Endometrium (tissue), 2 donors: ENCODE data around the gene SERPINF2.
"Not testable (repeated sequence)": the region's sequence is repeated elsewhere in the genome, so short reads cannot be mapped to it uniquely, and the experiment has no call there.

Source experiments
- FAIRE-seq: peaks from 2 replicates; lab custom pipeline; 2012; peaks lifted over from hg19 to GRCh38; lab: Jason Lieb, UNC
- donor health status: control.
- donor health status: control.

The SERPINF2 gene

DNA sequence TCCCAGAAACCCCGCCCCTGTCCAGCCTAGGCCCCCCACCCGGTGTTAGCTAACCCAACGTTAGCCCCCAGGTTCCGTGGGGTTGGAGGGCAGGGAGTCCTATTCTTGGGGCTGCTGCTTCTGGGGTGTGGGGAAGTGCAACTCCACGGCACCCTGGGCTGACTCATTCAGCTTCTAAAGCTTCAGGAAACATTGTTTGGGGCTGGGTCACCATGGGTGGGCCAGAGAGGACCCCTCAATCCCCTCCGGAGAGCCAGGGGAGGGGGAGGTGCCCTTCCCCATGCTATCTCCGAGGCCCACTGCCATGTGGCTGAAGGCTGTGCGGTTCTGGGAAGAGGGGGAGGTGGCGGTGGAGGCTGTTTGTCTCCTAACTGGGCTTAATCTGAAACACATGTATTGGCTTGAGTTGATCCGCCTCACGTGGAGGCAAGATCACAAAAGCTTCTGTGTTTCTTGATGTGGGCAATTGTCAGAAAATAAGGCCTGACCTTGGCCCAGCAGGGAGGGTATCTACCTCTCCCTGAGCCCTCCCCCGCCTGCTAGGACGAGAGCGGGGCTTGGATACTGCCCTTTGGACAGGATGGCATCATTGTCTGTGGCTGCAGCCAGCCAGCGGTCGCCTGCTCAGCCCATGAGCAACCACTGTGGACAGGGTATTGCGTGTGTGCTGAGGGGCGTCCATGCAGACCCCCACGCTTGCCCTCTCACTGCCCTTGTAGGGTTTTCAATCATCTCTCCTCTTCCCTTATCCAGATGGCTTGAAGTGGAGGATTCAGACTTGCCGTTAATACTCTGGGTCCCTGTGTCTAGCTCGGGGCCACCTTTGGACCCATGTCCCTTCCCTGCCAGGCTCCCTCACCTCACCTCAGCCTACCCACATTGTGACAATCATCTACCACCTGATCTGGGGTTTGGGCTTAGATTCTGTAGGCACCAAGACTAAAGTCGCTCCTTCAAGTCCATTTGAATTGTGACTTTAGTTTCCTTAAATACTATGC lies 20.5 kb downstream of the SERPINF2 start:
- no peak for FAIRE-seq

DNA sequence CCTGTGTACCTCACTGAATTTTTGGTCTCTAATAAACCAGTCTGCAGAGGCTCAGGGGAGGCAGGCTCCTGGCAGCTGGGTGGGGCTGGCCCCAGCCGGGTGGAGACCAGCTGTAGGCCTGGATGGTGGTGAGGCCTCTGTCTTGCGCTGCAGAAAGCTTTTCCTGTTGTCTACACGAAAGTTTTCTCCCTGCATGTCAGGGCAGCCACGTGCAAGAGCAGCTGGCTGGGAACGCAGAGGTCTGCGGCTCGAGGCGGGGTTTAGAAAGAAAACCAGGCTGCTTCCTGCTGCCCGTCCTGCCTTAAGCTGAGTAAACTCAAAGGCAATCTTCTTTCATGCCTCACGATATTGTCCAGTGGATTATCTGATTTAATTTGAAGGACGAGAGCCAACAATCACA lies 21.6 kb downstream of the SERPINF2 start:
- peak; percentile 26 for FAIRE-seq

DNA sequence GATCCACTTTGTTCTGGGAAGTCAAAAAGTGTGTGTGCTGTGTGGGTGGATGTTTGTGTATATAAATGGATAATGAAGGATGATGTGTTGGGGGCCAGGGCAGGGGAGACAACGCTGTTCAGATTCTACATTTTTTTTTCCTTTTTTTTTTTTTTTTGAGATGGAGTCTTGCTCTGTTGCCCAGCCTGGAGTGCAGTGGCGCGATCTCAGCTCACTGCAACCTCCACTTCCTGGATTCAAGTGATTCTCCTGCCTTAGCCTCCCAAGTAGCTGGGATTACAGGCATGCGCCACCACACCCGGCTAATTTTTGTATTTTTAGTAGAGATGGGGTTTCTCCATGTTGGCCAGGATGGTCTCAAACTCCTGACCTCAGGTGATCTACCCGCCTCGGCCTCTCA lies 22.0 kb downstream of the SERPINF2 start:
- not testable (repeated sequence) for FAIRE-seq

DNA sequence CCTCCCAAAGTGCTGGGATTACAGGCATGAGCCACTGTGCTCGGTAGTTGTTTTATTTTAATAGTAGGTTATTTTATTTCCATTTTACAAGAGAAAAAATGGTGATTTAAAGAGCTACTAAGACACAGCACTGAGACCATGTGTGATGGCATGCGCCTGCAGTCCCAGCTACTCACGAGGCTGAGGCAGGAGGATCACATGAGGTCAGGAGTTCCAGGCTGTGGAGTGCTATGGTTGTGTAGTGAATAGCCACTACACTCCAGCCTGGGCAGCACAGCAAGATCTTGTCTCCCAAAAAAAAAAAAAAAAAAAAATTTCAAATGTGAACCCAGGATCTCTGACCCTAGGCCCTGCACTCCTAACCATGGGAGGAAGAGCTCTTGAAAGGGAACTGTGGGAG lies 22.9 kb downstream of the SERPINF2 start:
- no peak for FAIRE-seq

DNA sequence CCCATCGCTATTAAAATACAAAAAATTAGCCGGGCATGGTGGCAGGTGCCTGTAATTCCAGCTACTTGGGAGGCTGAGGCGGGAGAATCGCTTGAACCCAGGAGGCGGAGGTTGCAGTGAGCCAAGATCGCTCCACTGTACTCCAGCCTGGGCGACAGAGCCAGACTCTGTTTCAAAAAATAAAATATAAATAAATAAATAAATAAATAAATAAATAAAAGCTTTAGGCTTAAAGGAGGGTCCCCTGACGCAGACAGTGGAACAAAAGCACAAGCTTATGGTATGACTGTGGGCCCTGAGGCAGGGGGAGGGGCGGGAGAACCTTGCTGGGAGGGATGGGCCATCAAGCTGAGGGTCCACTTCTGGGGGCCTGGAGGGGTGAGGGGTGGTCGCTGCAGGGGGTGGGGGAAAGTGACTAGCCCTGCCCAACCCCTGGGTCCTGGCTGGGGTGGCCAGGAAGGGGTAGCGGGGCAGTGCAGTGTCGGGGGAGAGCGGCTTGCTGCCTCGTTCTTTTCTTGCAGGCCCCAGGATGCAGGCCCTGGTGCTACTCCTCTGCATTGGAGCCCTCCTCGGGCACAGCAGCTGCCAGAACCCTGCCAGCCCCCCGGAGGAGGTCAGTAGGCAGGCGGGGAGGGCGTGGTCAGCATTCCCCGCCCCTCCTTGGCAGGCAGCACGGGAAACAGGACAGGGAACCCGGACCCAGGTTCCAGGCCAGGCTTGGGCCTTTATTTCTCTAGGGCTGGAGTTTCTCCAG lies 23.9 kb downstream of the SERPINF2 start:
- no peak for FAIRE-seq

DNA sequence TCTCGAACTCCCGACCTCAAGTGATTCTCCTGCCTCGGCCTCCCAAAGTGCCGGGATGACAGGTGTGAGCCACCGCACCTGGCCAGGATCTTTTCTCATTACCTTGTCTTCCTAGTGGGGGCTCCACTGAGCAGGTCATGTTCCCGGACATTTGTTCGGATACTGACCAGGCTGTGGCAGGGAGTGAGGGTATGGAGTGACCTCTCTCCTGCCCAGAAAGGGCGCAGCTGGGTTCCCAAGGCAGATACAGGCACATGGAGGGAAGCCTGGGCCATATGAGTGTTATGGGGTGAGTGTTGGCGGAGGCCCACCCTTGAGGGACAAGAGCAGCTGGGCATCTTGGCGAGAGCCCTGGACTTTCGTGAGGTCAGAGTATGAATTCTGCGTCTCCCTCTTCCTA lies 24.7 kb downstream of the SERPINF2 start:
- FAIRE-seq = no peak

DNA sequence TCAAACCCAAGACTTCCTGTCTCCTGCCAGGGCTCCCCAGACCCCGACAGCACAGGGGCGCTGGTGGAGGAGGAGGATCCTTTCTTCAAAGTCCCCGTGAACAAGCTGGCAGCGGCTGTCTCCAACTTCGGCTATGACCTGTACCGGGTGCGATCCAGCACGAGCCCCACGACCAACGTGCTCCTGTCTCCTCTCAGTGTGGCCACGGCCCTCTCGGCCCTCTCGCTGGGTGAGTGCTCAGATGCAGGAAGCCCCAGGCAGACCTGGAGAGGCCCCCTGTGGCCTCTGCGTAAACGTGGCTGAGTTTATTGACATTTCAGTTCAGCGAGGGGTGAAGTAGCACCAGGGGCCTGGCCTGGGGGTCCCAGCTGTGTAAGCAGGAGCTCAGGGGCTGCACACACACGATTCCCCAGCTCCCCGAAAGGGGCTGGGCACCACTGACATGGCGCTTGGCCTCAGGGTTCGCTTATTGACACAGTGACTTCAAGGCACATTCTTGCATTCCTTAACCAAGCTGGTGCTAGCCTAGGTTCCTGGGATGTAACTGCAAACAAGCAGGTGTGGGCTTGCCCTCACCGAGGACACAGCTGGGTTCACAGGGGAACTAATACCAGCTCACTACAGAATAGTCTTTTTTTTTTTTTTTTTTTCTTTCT lies 27.3 kb downstream of the SERPINF2 start:
- no peak for FAIRE-seq

DNA sequence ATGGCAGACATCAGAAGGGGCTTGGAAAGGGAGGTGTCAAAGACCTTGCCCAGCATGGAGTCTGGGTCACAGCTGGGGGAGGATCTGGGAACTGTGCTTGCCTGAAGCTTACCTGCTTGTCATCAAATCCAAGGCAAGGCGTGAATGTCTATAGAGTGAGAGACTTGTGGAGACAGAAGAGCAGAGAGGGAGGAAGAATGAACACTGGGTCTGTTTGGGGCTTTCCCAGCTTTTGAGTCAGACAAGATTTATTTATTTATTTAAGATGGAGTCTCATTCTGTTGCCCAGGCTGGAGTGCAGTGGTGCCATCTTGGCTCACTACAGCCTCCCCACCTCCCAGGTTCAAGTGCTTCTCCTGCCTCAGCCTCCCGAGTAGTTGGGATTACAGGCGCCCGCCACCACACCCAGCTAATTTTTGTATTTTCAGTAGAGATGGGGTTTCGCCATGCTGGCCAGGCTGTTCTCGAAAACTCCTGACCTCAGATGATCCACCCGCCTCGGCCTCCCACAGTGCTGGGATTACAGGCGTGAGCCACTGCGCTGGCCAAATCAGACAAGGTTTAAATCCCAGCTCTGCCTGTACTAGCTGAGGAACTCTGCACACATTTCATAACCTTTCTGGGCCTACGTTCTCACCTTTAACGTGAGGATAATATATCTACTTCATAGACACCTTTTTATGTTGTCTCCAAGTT lies 30.5 kb downstream of the SERPINF2 start:
- not testable (repeated sequence) for FAIRE-seq

DNA sequence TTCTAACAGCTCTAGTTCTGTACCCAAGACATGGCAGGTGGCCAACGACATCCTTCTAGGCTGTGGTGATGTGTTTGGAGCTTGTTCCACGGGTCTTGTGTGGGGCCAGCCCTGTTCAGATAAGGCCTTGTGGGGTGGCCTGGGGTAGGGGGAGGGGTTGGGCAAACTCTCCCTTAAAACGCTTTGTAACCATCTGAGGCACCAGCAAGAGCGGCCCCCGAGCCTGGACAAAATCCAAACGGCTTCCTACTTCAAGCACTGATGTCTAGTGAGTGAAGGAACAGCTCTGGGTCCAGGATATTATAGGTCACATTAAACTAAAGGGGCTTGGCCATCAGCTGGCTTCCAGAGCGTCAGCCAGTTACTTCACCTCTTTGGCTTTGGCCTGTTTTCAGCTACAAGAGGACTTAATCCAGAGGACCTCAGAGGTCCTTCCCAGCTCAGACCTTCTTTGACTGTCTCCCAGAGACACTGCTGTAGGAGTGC lies 31.1 kb downstream of the SERPINF2 start:
- no peak for FAIRE-seq

DNA sequence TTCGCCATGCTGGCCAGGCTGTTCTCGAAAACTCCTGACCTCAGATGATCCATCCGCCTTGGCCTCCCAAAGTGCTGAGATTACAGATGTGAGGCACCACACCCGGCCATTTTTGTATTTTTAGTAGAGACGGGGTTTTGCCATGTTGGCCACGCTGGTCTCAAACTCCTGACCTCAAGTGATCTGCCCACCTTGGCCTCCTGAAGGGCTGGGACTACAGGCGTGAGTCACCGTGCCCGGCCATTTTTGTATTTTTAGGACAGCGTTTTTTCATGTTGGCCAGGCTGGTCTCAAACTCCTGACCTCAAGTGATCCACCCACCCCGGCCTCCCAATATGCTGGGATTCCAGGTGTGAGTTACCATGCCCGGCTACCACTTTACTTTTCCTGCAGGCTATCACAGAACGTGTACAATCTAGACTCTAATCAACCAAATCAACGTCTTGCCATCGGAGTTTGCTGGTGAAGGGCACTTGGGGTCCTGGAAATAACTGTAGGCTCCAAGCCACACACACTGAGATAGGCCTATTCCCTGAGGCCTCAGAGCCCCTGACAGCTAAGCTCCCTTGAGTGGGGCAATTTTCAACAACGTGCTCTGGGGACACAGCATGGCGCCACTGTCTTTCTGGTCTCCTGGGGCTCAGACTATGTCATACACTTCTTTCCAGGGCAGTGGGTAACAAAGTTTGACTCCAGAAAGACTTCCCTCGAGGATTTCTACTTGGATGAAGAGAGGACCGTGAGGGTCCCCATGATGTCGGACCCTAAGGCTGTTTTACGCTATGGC lies 31.9 kb downstream of the SERPINF2 start:
- FAIRE-seq = no peak

DNA sequence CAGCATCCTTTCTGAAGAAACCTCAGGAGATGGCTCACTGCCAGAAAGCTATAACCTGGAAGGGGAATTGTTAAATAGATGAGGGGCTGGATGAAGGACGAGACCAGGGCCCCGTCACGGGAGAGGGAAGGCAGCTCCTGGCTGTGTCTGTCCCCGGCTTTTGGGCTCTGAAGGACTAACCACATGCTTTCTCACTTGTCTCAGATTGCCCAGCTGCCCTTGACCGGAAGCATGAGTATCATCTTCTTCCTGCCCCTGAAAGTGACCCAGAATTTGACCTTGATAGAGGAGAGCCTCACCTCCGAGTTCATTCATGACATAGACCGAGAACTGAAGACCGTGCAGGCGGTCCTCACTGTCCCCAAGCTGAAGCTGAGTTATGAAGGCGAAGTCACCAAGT lies 33.7 kb downstream of the SERPINF2 start:
- FAIRE-seq = no peak

DNA sequence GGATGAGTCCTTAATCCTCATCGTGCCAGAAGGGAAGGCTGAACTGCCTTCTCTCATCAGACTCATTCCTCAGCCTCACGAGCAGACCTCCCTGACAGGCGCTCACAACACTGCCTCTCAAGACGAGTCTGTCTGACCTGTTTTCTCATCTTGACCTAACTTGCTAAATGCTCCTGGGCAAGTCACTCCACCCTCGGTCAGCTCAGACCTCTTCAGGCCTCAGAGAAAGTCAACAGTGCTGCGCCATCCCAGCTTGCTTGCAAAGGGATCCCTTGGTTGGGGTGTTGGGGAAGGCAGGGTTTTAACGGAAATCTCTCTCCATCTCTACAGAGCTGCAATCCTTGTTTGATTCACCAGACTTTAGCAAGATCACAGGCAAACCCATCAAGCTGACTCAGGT lies 34.2 kb downstream of the SERPINF2 start:
- FAIRE-seq = no peak

DNA sequence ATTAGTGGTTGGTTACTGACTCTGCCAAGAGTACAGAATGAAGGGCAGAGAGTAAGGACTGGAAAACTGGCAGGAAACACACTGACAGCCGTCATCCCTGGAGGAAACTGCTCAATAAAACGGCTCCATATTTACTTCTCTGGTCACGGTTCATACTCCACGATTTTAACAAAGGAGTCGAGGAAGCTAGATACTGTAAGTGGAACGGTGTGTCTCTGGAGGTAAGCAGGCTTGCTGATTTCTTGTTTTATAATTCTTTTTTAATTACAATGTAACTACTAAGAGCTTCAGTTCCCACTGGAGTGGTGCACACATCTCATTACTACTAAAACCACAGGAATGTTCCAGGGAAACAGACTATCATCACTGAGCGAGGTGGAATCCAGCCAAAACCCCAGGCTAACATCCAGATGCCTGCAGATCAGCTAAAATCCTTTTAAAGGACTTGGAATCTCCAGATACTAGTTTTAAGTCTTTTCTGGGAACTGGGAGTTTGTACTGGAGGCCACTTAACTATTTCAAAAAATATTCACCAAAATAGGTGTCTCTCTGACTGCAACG lies 37.0 kb downstream of the SERPINF2 start:
- FAIRE-seq = peak; percentile 98

DNA sequence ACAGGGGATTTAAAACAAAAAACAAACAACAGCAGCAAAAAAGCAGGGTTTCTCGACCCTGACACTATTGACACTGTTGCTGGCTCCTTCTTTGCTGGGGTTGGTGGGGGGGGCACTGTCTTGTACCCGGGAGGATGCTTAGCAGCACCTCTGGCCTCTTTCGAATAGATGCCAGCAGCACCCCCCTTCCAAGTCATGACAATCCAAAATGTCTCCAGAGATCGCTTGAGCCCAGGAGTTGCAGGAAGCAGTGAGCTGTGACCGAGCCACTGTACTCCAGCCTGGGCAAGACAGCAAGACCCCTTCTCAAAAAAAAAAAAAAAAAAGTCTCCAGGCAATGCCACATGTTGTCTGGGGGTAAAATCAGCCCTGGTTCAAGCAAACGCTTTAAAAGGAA lies 39.5 kb downstream of the SERPINF2 start:
- no peak for FAIRE-seq

DNA sequence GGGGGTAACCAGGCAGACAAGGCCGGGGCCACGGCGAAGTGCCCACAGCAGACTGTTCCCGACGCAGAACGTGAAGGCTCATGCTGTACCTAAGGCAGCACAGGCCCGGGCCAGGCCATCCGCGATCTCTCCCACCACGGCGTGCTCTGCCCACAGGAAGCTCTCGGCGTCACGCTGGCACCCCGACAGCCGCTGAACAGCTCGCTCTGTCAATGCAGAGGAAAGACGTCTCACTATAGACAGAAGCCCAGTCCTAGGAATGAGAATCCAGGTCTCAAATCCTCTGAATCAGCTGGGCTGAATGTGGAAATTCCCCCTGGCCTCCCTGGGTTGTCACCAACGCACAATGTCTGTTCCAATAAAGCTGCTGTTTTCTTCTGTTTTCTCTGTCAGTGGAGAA lies 40.6 kb downstream of the SERPINF2 start:
- FAIRE-seq = no peak

DNA sequence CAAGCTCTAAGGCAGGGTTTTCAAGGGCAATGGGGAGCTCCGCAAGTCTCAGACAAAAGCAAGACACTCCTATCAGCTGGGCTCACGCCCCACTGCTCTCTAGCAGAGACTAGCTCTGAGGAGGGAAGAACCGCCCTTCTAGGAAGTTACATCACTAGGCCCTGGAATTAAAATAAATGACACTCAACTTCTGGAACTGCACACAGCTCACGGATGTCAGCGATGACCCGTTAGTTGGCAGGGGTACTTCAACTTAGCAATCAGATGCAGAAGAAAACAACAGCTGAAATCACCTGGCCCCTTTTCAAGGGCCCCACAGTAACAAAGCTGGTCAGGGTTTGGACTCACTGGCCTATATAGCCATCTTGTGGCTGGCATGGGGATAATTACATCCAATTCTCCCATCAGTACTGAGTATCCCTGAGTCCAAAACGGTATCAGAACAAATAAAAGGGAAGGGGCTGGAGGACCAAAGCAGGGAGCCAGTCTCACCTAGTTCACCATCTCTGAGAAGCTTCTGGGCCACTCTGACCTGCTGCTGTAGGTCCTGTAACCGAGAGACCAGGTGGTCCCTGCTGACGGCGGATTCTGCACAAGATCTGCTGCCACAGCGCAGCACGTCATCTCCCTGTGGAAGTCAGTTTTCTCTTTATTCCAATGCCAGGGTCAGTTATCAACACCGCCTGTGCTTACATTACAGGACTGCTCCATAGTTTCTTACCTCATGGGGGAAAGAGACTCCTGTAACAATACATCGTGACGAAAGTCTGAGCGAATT lies 41.4 kb downstream of the SERPINF2 start:
- FAIRE-seq = peak; percentile 71

DNA sequence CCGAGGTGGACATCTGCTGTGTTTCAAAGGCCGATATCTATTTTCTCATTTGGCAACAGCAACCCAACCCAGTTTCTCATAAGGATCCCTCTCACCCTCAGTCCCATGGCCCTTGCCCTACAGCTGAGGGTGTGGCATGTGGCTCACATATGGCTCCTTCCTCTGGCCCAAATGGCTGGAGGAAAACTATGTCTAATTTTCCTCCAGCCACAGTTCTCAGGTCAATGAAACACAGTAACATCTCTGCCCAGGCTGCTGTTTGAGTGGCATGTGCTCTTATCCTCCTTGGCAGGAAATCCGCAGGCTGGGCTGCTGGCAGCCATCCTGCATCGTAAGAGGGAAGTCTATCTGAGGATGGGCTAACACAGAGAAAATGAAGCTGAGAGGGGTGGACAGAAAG lies 43.3 kb downstream of the SERPINF2 start:
- no peak for FAIRE-seq

DNA sequence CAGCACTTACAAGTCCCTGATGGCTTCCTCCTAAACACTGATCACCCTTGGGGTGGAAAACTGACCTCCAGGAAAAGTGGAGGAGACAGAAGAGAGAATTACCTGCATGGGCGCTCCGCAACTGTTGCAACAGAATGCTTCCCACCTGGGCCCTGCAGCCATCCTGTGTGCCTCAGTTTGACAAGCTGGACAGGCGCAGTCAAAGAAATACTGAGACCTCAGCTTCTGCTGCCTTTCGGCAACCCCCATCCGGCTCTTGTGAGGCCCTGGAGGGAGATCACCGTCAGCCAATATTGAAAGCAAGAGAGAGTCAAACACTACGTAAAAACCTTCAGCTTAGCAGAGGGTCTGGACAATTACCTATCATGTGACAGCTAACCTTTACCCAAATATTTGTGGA lies 44.0 kb downstream of the SERPINF2 start:
- FAIRE-seq = no peak

DNA sequence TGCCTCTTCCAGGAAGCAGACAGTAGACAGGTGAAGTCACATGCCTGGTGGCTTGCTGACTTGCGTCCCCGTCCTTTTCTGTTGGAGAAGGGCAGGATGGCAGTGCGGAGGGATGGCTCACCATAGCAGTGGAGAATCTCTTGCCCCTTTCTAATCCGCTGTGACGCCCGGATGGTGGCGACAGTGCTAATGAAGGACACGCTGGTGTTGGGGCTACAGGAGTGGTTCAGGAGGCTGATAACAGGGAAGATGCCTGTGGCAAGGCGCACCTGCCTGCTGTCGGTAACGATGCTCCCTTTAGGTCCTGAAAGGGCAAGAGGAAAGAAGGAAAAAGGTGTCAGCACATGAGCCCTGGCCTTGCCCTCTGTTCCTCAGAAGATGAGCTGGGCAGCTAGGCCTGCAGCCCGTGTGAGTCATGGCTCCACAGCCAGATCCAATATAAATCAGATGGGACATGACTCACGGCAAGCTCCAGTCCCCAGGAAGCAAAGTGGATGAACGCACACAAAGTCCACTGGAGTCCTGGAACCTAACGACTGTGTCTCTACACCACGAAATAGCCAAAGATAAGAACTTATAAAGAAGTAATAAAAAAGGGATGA lies 44.7 kb downstream of the SERPINF2 start:
- FAIRE-seq = no peak

DNA sequence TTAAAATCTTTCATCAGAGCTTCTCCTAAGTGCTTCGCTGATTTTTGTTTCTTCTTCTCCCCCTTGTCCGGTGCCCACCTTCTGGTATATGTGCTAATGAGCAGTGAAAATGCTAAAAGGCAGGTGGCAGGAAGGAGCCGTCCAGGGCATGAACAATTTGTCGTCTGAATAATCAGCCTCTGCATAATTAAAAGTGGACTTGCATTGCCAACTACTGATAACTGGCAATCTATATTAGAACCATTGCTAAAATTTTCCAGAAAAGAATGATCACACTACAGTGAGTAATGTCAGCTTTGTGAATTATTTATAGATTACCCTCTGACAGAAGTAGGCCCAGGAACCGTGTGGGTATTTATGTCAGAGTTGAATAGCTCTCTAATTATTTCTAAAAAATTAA lies 47.3 kb downstream of the SERPINF2 start:
- no peak for FAIRE-seq
